SKM-1 (cell line): ENCODE measurements around the gene PRELID3B.

Experiments used
- DNase-seq: peaks from one replicate; lab custom pipeline; 2025; ENCODE audit not compliant: unreplicated experiment; lab: John Stamatoyannopoulos, UW

Gene PRELID3B

GRCh38 chr20:59042151-59042795 is at the start of gene PRELID3B:
Gene PRELID3B (minus strand): TSS chr20:59042786. CDS start chr20:59042730, 56 bp downstream.
- DNase-seq: no peak

GRCh38 chr20:59087829-59088433 is 45.3 kb upstream of the PRELID3B start:
- no peak for DNase-seq

GRCh38 chr20:59086923-59087322 is 44.3 kb upstream of the PRELID3B start:
- no peak for DNase-seq

GRCh38 chr20:59084041-59084850 is 41.7 kb upstream of the PRELID3B start:
- DNase-seq: no peak

- no peak for DNase-seq
Observed at GRCh38 chr20:59082981-59083380, 40.4 kb upstream of the PRELID3B start.

- no peak for DNase-seq
Observed at GRCh38 chr20:59082077-59082740, 39.6 kb upstream of the PRELID3B start.

- no peak for DNase-seq
Observed at GRCh38 chr20:59081036-59081435, 38.5 kb upstream of the PRELID3B start.

GRCh38 chr20:59078231-59078630 is 35.6 kb upstream of the PRELID3B start:
- no peak for DNase-seq

- DNase-seq: no peak
Observed at GRCh38 chr20:59077705-59078104, 35.1 kb upstream of the PRELID3B start.

- DNase-seq: no peak
Observed at GRCh38 chr20:59075934-59076508, 33.4 kb upstream of the PRELID3B start.

- DNase-seq: no peak
Observed at GRCh38 chr20:59074456-59074855, 31.9 kb upstream of the PRELID3B start.

GRCh38 chr20:59073582-59073981 is 31.0 kb upstream of the PRELID3B start:
- DNase-seq: no peak

- DNase-seq: no peak
Observed at GRCh38 chr20:59071216-59071615, 28.6 kb upstream of the PRELID3B start.

GRCh38 chr20:59069026-59069425 is 26.4 kb upstream of the PRELID3B start:
- DNase-seq: no peak

GRCh38 chr20:59068534-59068933 is 25.9 kb upstream of the PRELID3B start:
- no peak for DNase-seq

GRCh38 chr20:59064214-59064722 is 21.7 kb upstream of the PRELID3B start:
- no peak for DNase-seq

GRCh38 chr20:59063358-59064213 is 21.0 kb upstream of the PRELID3B start:
- DNase-seq: no peak

- DNase-seq: no peak
Observed at GRCh38 chr20:59062081-59062480, 19.5 kb upstream of the PRELID3B start.

- no peak for DNase-seq
Observed at GRCh38 chr20:59055302-59055701, 12.7 kb upstream of the PRELID3B start.

GRCh38 chr20:59051666-59052185 is 9.1 kb upstream of the PRELID3B start:
- no peak for DNase-seq
